Lower leg skin (tissue), 4 donors: ENCODE measurements around the gene ZC3H12C. TPM values are rescaled to one million over a fixed set of nuclear protein-coding genes. Genes with fewer than 3 reads are reported as not detected.

Experiments
- DNase-seq, 2 donors: peaks; one replicate each; pipeline ENCODE4 v3.0.0-alpha.2; 2019; ENCODE audit warnings: low spot score in 2 of 2
- H3K4me3 ChIP-seq: fragments of 200-600 bp; sonication (generic); 2 replicates; pipeline ENCODE4 v1.5.1; 2017; ENCODE audit warnings: mild to moderate bottlenecking, low read depth; ENCODE audit not compliant: poor library complexity, severe bottlenecking
- CTCF ChIP-seq, 3 donors: fragments of 450-650 bp; IDR thresholded peaks; one replicate each; pipeline ENCODE4 v1.5.1; 2016; ENCODE audit warnings: antibody characterized with exemption in 3 of 3, mild to moderate bottlenecking in 3 of 3, moderate library complexity in 2 of 3
- POLR2A ChIP-seq, 2 donors: fragments of 450-650 bp; IDR thresholded peaks; one replicate each; pipeline ENCODE4 v1.6.1; 2016 to 2017; ENCODE audit warnings: antibody characterized with exemption in 2 of 2, mild to moderate bottlenecking in 1 of 2, moderate library complexity in 1 of 2
- WGBS, 2 donors: methylation state at CpG; one replicate each; pipeline ENCODE4 v1.1.5; 2018; 5-methylcytosine and 5-hydroxymethylcytosine counted together
- intact Hi-C: fragments of 100-400 bp; cut with DNase I; formaldehyde crosslinking; loops from one replicate; pipeline ENCODE4 v1.15.0; 2023; ENCODE audit warnings: low total_unique reads
- total RNA-seq, 4 donors: library from RNA; depleted of rRNA; stranded (reverse); fragments of >200 nt; gene quantifications; one replicate each; pipeline ENCODE4 v1.1.0, GENCODE V29; 2016

The ZC3H12C gene
- total RNA-seq, 4 donors from 2014 or later, result 13.7 to 22.6 (median 14.6) TPM

- DNase-seq, result no peak
- 73 to 79% methylated on average over 6 of the region's 6 CpGs for WGBS, 2 donors
- intact Hi-C loops, result no loop called here
- no peak overlapping the region for H3K4me3 ChIP-seq
- TF ChIP-seq POLR2A (IDR thresholded peaks at IDR 0.05), result no peak
- TF ChIP-seq CTCF (IDR thresholded peaks at IDR 0.05), result no peak
These were observed 81.6 kb downstream of the ZC3H12C start for GRCh38 chr11:110174645-110175310.

GRCh38 chr11:110176366-110177085 is 83.3 kb downstream of the ZC3H12C start:
- intact Hi-C loops, result no loop called here
- WGBS, 2 donors, result 82 to 85% methylated on average over 12 of the region's 12 CpGs

GRCh38 chr11:110177086-110177456 is 83.9 kb downstream of the ZC3H12C start:
- TF ChIP-seq POLR2A (IDR thresholded peaks at IDR 0.05) (no peak), CTCF (IDR thresholded peaks at IDR 0.05) (no peak)
- intact Hi-C loops, result no loop called here
- no peak for DNase-seq
- no peak overlapping the region for H3K4me3 ChIP-seq
- WGBS, 2 donors, result 63 to 73% methylated on average over 7 of the region's 7 CpGs

More at GRCh38 chr11:110176366-110177085, 83.3 kb downstream of the ZC3H12C start:
- H3K4me3 ChIP-seq, result no peak overlapping the region
- no peak for DNase-seq
- TF ChIP-seq POLR2A (IDR thresholded peaks at IDR 0.05) (no peak), CTCF (IDR thresholded peaks at IDR 0.05) (no peak)

GRCh38 chr11:110179064-110179463 is 85.9 kb downstream of the ZC3H12C start:
- WGBS, 2 donors, result 93 to 97% methylated on average over 4 of the region's 4 CpGs

GRCh38 chr11:110182886-110183285 is 89.7 kb downstream of the ZC3H12C start:
- WGBS, 2 donors, result 80 to 89% methylated on average over 5 of the region's 5 CpGs
- intact Hi-C loops, result no loop called here

More at GRCh38 chr11:110179064-110179463, 85.9 kb downstream of the ZC3H12C start:
- intact Hi-C loops, result no loop called here
- DNase-seq, result no peak
- H3K4me3 ChIP-seq, result no peak overlapping the region
- TF ChIP-seq CTCF (IDR thresholded peaks at IDR 0.05), result no peak
- no peak for TF ChIP-seq POLR2A (IDR thresholded peaks at IDR 0.05)

More at GRCh38 chr11:110182886-110183285, 89.7 kb downstream of the ZC3H12C start:
- TF ChIP-seq POLR2A (IDR thresholded peaks at IDR 0.05), result no peak
- TF ChIP-seq CTCF (IDR thresholded peaks at IDR 0.05), result no peak
- DNase-seq, result no peak
- H3K4me3 ChIP-seq, result no peak overlapping the region
